Measurements from ENCODE around the gene TFCP2.

The TFCP2 gene

DNA sequence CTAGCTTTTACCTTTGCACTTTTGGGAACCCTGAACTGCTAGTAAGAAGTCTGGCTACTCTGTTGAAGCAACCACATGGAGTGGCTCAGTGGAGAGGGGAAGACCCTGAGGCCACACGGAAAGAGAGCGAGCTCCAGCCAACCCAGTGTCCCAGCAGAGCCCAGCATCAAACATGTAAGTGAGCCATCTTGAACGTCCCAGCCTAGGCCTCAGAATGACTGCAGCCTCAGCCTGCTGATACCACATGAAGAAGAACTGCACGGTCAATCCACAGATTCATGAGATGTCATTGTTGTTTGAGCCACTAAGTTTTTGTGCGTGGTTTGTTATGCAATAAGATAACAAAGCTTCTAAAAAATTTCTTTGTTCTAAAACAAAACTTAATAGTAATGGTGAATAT lies 40.2 kb downstream of the TFCP2 start:
- no peak overlapping the region for H4K8ac ChIP-seq (ENCODE audit: low read depth, low read length)
- H2BK120ac ChIP-seq (ENCODE audit: low read depth, low read length): no peak overlapping the region
- DNase-seq (ENCODE audit: low spot score): no peak
- no peak overlapping the region for H2BK5ac ChIP-seq (ENCODE audit: low read length)
- no peaks in the 10 kb centered on the region for H3K27me3 ChIP-seq (ENCODE audit: control insufficient read depth in 3 of 3, insufficient read depth in 3 of 3, low read depth in 1 of 3, low read length in 3 of 3)
- H3K79me1 ChIP-seq (ENCODE audit: low read depth, low read length): no peaks in the 10 kb centered on the region
- H3K14ac ChIP-seq (ENCODE audit: low read length): no peak overlapping the region
- H2BK15ac ChIP-seq (ENCODE audit: low read length): no peak overlapping the region
- no peaks in the 10 kb centered on the region for H3K9me3 ChIP-seq (replicated peaks in 1 of 2; ENCODE audit: control insufficient read depth in 2 of 2, insufficient read depth in 1 of 2, low read depth in 1 of 2, low read length in 2 of 2)
- no peak overlapping the region for H3K9ac ChIP-seq (ENCODE audit: low read depth, low read length, poor library complexity)
- H3K4me2 ChIP-seq (ENCODE audit: insufficient read depth, low read length, poor library complexity, severe bottlenecking): no peak overlapping the region
- no peak overlapping the region for H3K27ac ChIP-seq (replicated peaks; ENCODE audit: low read length)
- no peak overlapping the region for H2BK12ac ChIP-seq (ENCODE audit: low read length)
- no peak overlapping the region for H4K91ac ChIP-seq (ENCODE audit: low read depth, low read length, poor library complexity)
- H3K4me1 ChIP-seq (ENCODE audit: control insufficient read depth in 2 of 2, insufficient read depth in 1 of 2, low read depth in 1 of 2, low read length in 2 of 2): no peaks in the 10 kb centered on the region
- peaks cover 0 to 2% of the 10 kb centered on the region in 2 donors for H3K36me3 ChIP-seq (replicated peaks in 1 of 2; ENCODE audit: control insufficient read depth in 2 of 2, insufficient read depth in 2 of 2, low read length in 2 of 2)
- H2AFZ ChIP-seq (ENCODE audit: low read length): no peak overlapping the region
- no peak overlapping the region for H2AK5ac ChIP-seq (ENCODE audit: low read depth, low read length)
- H3K18ac ChIP-seq (ENCODE audit: low read length): no peak overlapping the region
- no peak overlapping the region for H3K4me3 ChIP-seq (ENCODE audit: low read length in 2 of 2)
- whole genome bisulfite sequencing, 2 donors (ENCODE audit: extremely low coverage in 2 of 2, insufficient read length in 2 of 2, insufficient replicate concordance in 1 of 2): no CpG with 5 or more reads among the region's 5 CpGs
- H3K23ac ChIP-seq (ENCODE audit: low read depth, low read length, poor library complexity): no peak overlapping the region
- no peak overlapping the region for H3K4ac ChIP-seq (ENCODE audit: low read length)

DNA sequence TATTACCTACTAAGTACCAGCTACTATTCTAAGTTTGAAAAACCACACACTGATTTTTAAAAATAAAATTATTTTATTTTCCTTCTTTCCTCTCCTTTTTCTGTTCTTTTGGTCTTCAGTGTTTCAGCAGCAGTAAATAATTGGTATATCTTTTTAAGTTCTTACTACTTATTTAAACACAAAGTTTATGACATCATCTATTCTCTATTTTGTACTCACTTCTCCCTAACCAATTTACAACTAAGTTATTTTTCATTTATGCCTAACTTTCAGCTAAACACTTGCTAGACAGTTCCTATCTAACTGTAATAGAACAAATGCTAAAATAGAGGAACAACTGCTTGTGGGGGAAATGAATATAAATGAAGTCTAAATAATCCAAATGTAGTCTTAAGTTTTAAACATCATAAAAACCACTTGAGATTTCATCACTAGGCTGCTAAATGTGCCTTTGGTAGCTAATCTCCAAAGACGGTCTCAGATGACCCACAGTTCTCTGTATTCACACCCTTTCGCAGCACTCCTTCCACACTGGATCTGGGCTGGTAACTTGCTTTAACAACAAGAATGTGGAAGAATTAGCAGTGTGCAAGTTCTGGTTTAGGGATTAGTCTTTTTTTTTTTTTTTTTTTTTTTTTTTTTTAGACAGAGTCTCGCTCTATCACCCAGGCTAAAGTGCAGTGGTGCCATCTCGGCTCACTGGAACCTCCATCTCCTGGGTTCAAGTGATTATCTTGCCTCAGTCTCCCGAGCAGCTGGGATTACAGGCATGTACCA lies 41.0 kb downstream of the TFCP2 start:
- Histone ChIP-seq H3K14ac (ENCODE audit: low read length) (no peak overlapping the region), H3K27ac (replicated peaks; ENCODE audit: low read length) (no peak overlapping the region), H3K18ac (ENCODE audit: low read length) (no peak overlapping the region), H2BK120ac (ENCODE audit: low read depth, low read length) (no peak overlapping the region), H3K23ac (ENCODE audit: low read depth, low read length, poor library complexity) (no peak overlapping the region), H3K4me1 (ENCODE audit: control insufficient read depth in 2 of 2, insufficient read depth in 1 of 2, low read depth in 1 of 2, low read length in 2 of 2) (no peaks in the 10 kb centered on the region), H2BK15ac (ENCODE audit: low read length) (no peak overlapping the region), H2AFZ (ENCODE audit: low read length) (no peak overlapping the region), H2BK5ac (ENCODE audit: low read length) (no peak overlapping the region), H4K8ac (ENCODE audit: low read depth, low read length) (no peak overlapping the region), H3K9me3 (replicated peaks in 1 of 2; ENCODE audit: control insufficient read depth in 2 of 2, insufficient read depth in 1 of 2, low read depth in 1 of 2, low read length in 2 of 2) (no peaks in the 10 kb centered on the region), H3K9ac (ENCODE audit: low read depth, low read length, poor library complexity) (no peak overlapping the region), H2AK5ac (ENCODE audit: low read depth, low read length) (no peak overlapping the region), H3K4me2 (ENCODE audit: insufficient read depth, low read length, poor library complexity, severe bottlenecking) (no peak overlapping the region), H3K27me3 (ENCODE audit: control insufficient read depth in 3 of 3, insufficient read depth in 3 of 3, low read depth in 1 of 3, low read length in 3 of 3) (no peaks in the 10 kb centered on the region), H2BK12ac (ENCODE audit: low read length) (no peak overlapping the region), H3K4me3 (ENCODE audit: low read length in 2 of 2) (no peak overlapping the region), H3K36me3 (replicated peaks in 1 of 2; ENCODE audit: control insufficient read depth in 2 of 2, insufficient read depth in 2 of 2, low read length in 2 of 2) (peaks cover 0 to 2% of the 10 kb centered on the region in 2 donors), H3K4ac (ENCODE audit: low read length) (no peak overlapping the region), H3K79me1 (ENCODE audit: low read depth, low read length) (no peaks in the 10 kb centered on the region), H4K91ac (ENCODE audit: low read depth, low read length, poor library complexity) (no peak overlapping the region)
- no peak for DNase-seq (ENCODE audit: low spot score)
- no CpG with 5 or more reads among the region's 5 CpGs for WGBS, 2 donors (ENCODE audit: extremely low coverage in 2 of 2, insufficient read length in 2 of 2, insufficient replicate concordance in 1 of 2)

DNA sequence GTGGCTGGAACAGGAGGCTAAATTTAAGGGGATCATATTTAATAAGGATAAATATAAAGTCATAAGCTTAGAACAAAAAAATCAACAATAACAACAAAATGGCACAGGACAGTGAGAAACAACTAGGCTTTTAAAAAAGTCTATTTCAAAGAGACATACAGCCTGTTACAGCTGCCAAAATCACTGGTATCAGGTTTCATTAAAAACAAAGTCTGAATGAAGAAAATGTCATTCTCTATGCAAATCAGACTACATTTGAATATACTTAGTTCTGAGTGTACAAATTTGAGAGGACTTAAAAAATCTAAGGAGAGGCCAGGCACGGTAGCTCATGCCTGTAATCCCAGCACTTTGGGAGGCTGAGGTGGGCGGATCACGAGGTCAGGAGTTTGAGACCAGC lies 44.0 kb downstream of the TFCP2 start:
- no peak overlapping the region for H3K4ac ChIP-seq (ENCODE audit: low read length)
- H3K14ac ChIP-seq (ENCODE audit: low read length): no peak overlapping the region
- DNase-seq (ENCODE audit: low spot score): no peak

DNA sequence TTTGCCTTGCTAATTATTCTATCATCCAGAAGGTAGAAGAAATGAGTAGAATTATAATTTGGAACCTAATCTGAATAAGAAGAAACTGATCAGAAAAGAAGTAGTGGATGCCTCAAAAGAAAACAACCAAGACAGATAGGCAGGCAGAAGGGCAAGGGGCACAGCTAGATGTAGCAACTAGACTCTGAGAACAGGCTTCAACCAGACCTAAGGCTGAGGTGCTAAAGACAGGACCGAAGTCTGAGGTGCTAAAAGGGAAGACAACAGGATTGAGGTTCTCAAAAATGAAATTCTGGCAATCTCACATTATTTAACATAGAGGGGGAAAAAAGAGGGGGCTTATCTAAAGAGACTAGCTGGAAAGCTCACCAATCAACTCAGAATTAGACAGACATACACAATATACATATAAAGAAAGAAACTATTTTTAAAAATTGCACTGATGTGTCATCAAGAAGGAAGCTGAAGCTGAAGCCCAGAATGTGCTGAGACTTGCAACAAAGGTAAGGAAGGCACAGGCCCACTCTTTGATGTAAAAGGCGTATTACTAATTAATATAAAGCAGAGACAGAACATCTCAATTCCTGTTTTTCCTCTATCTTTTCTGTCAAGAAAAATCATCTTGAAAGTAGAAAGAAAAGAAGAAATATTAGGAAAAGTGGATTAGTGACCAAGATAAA lies 45.7 kb downstream of the TFCP2 start:
- Histone ChIP-seq H3K4ac (ENCODE audit: low read length) (no peak overlapping the region), H2AFZ (ENCODE audit: low read length) (no peak overlapping the region), H3K4me3 (ENCODE audit: low read length in 2 of 2) (no peak overlapping the region), H2BK12ac (ENCODE audit: low read length) (no peak overlapping the region), H4K91ac (ENCODE audit: low read depth, low read length, poor library complexity) (no peak overlapping the region), H2AK5ac (ENCODE audit: low read depth, low read length) (no peak overlapping the region), H3K36me3 (replicated peaks in 1 of 2; ENCODE audit: control insufficient read depth in 2 of 2, insufficient read depth in 2 of 2, low read length in 2 of 2) (peaks cover 2 to 13% of the 10 kb centered on the region in 2 donors), H3K18ac (ENCODE audit: low read length) (no peak overlapping the region), H3K9ac (ENCODE audit: low read depth, low read length, poor library complexity) (no peak overlapping the region), H2BK120ac (ENCODE audit: low read depth, low read length) (no peak overlapping the region), H3K79me1 (ENCODE audit: low read depth, low read length) (no peaks in the 10 kb centered on the region), H3K14ac (ENCODE audit: low read length) (no peak overlapping the region), H2BK15ac (ENCODE audit: low read length) (no peak overlapping the region), H2BK5ac (ENCODE audit: low read length) (no peak overlapping the region), H3K27me3 (ENCODE audit: control insufficient read depth in 3 of 3, insufficient read depth in 3 of 3, low read depth in 1 of 3, low read length in 3 of 3) (no peaks in the 10 kb centered on the region), H3K4me1 (ENCODE audit: control insufficient read depth in 2 of 2, insufficient read depth in 1 of 2, low read depth in 1 of 2, low read length in 2 of 2) (no peaks in the 10 kb centered on the region), H3K4me2 (ENCODE audit: insufficient read depth, low read length, poor library complexity, severe bottlenecking) (no peak overlapping the region), H3K9me3 (replicated peaks in 1 of 2; ENCODE audit: control insufficient read depth in 2 of 2, insufficient read depth in 1 of 2, low read depth in 1 of 2, low read length in 2 of 2) (no peaks in the 10 kb centered on the region), H3K23ac (ENCODE audit: low read depth, low read length, poor library complexity) (no peak overlapping the region), H4K8ac (ENCODE audit: low read depth, low read length) (no peak overlapping the region), H3K27ac (replicated peaks; ENCODE audit: low read length) (no peak overlapping the region)
- no peak for DNase-seq (ENCODE audit: low spot score)
- no CpG with 5 or more reads among the region's 2 CpGs for WGBS, 2 donors (ENCODE audit: extremely low coverage in 2 of 2, insufficient read length in 2 of 2, insufficient replicate concordance in 1 of 2)

More for the DNA sequence above, 44.0 kb downstream of the TFCP2 start:
- WGBS, 2 donors (ENCODE audit: extremely low coverage in 2 of 2, insufficient read length in 2 of 2, insufficient replicate concordance in 1 of 2): no CpG with 5 or more reads among the region's 3 CpGs
- Histone ChIP-seq H4K8ac (ENCODE audit: low read depth, low read length) (no peak overlapping the region), H2AFZ (ENCODE audit: low read length) (no peak overlapping the region), H3K4me1 (ENCODE audit: control insufficient read depth in 2 of 2, insufficient read depth in 1 of 2, low read depth in 1 of 2, low read length in 2 of 2) (no peaks in the 10 kb centered on the region), H3K27ac (replicated peaks; ENCODE audit: low read length) (no peak overlapping the region), H3K18ac (ENCODE audit: low read length) (no peak overlapping the region), H2BK12ac (ENCODE audit: low read length) (no peak overlapping the region), H4K91ac (ENCODE audit: low read depth, low read length, poor library complexity) (no peak overlapping the region), H3K4me3 (ENCODE audit: low read length in 2 of 2) (no peak overlapping the region), H3K23ac (ENCODE audit: low read depth, low read length, poor library complexity) (no peak overlapping the region), H3K79me1 (ENCODE audit: low read depth, low read length) (no peaks in the 10 kb centered on the region), H3K27me3 (ENCODE audit: control insufficient read depth in 3 of 3, insufficient read depth in 3 of 3, low read depth in 1 of 3, low read length in 3 of 3) (no peaks in the 10 kb centered on the region), H3K36me3 (replicated peaks in 1 of 2; ENCODE audit: control insufficient read depth in 2 of 2, insufficient read depth in 2 of 2, low read length in 2 of 2) (peaks cover 2 to 13% of the 10 kb centered on the region in 2 donors), H3K9me3 (replicated peaks in 1 of 2; ENCODE audit: control insufficient read depth in 2 of 2, insufficient read depth in 1 of 2, low read depth in 1 of 2, low read length in 2 of 2) (no peaks in the 10 kb centered on the region), H3K9ac (ENCODE audit: low read depth, low read length, poor library complexity) (no peak overlapping the region), H3K4me2 (ENCODE audit: insufficient read depth, low read length, poor library complexity, severe bottlenecking) (no peak overlapping the region), H2AK5ac (ENCODE audit: low read depth, low read length) (no peak overlapping the region), H2BK120ac (ENCODE audit: low read depth, low read length) (no peak overlapping the region), H2BK5ac (ENCODE audit: low read length) (no peak overlapping the region), H2BK15ac (ENCODE audit: low read length) (no peak overlapping the region)

All from neuronal stem cell (in vitro differentiated cells).